HG02840 (cell line): ENCODE data around the gene MCRIP2.

Experiments
- ATAC-seq: cut with Tn5 transposase; IDR thresholded peaks from one replicate; pipeline ENCODE4 v1.9.1; 2021; ENCODE audit warnings: mild to moderate bottlenecking, moderate library complexity, moderate number of reproducible peaks; ENCODE audit not compliant: unreplicated experiment, low FRiP score

The MCRIP2 gene

DNA sequence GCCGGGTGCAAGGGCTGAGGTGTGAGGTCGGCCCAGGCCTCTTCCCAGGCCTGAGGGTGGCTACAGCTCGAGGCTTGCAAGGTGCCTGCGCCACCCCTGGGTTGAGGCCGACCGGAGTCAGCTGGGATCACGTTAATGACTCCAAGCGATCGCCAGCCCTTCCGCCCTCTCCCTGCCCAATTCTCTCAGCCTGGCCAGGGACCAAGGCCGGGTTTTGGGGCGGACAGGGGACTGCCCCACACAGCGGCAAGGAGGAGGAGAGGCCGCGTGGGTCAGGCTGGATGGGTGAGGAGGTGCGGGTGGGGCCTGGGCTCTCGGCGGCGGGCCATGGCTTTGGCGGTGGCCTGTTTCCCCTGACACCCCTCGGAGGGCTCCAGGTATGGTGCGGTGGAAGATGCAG, 51.7 kb downstream of the MCRIP2 start:
- no peak for ATAC-seq

DNA sequence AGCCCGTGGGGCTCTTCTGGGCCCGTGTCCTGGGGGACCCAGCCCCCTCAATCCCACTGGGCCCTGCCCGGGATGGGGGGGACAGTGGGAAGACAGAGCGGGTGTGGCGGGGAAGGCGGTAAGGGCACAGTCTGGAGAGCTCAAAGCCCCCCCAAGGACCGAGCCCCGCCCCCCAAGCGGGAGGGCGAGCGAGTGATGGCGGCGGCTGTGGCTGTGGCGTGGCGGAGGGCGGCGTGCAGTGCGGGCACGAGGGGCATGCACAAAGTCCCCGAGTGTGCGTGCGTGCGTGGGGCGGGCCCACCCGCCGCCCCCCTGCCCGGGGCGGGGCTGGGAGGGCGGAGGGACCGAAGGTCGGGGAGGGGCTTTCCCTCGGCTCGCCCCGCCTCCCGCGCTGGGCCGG, 52.1 kb downstream of the MCRIP2 start:
- ATAC-seq, result no peak

DNA sequence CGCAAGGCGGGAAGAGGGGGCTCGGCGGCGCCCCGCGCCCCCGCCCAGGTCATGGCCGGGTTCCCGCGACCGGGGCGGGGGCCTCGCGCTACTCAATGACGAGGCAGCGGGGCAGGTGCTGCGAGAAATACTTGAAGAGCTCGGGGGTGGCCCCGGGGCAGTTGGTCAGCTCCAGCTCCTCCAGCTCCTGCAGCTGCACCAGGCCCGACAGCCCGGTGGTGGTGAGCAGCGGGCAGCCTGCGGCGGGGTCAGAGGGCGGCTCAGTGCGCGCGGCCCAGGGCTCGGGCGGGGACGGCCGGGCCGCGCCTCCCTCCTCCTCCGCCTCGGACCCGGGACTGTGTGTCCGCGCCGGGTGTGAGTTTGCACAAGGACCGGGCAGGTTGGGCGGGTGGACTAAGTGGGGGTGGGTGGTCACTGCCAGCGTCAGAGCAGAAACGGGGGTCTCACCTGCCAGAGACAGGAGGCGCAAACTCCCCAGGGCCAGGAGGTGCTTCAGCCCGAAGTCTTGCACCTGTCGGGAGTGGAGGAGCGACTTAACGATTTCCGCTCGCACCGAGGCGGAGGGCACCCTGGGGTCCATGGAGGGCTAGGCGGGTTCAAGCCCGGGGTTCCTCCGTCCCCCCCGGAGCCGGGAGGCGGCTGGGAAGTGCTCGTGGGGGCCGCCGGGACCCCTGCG, 52.7 kb downstream of the MCRIP2 start:
- no peak for ATAC-seq

DNA sequence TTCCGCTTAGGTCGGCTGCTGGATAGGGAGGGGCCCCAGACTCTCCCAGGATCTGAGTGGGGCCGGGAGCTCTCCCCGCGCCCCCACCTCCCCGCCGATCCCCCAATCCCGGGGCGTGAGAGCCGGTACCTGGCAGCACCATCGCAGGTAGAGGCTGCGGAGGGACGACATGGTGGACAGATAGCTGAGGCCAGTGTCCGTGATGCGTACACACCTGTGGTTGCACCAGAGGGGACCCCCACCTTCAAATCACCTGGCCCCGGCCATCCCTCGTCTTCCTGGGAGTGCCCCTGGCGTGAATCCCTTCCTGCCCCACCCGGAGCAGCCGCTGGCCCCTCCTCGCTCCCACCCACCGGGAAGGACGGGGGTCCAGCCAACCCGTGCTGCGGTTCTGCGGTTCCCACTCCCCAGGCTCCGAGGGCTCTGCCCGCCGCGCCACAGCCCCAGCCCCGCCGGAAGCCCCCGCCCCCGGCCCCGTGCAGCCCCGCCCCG, 53.3 kb downstream of the MCRIP2 start:
- ATAC-seq, result no peak

DNA sequence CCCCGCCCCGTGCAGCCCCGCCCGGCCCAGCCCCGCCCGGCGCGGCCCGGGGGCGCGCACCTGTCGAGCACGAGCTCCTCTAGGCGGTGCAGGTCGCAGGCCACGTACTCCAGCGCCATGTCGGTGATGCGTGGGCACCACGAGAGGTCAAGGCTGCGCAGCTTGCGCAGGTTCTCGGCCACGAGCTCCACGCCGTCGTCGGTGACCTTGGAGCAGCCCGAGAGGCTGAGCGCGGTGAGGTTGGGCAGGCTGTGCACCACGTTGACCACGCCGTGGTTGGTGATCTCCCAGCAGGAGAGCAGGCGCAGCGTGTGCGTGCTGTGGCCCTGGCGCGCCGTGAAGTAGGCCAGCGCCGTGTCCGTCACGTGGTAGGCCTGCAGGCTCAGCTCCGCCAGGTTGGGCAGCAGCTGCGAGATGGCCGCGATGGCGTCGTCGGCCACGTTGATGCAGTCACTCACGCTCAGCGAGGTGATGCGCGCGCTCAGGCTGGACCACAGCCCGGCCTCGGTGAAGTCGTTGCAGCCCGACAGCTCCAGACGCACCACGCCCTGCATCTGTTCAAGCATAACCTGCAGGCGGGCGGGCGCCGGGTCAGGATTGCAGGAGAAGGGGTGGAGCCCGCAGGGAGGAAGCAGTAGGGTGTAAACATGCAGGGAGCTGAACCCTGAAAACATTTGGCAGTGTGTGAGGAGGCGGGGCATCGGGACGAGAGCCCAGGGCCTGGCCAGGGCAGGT, 53.9 kb downstream of the MCRIP2 start:
- no peak for ATAC-seq
